GM21360 (cell line): ENCODE measurements around the gene NF1.
"Not testable (repeated sequence)": the region's sequence is repeated elsewhere in the genome, so short reads cannot be mapped to it uniquely, and the experiment has no call there.

Source experiments
- ATAC-seq: cut with Tn5 transposase; IDR thresholded peaks from one replicate; pipeline ENCODE4 v1.9.1; 2021; ENCODE audit warnings: mild to moderate bottlenecking, moderate library complexity; ENCODE audit not compliant: unreplicated experiment

NF1 gene

DNA sequence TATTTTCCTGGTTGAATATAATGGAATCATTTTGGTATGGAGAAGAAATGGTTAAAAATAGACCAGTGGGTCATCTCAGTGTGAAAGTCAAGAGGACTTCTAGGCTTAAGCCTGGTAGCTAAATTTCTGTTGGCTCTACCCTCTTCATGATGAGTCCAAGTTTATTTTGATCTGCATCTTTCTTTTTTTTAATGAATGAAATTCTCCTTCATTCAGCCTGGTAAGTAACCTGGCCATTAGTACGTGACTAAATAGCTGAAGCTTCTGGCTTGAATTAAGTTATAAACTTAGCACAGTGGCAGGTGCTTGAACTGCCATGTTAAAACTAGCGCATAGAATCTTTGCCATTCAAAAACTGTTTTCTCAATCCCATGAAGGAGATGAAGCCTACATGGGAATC lies 28.0 kb downstream of the NF1 start:
- no peak for ATAC-seq

GRCh38 chr17:31126318-31126717 lies 31.5 kb downstream of the NF1 start:
- no peak for ATAC-seq

DNA sequence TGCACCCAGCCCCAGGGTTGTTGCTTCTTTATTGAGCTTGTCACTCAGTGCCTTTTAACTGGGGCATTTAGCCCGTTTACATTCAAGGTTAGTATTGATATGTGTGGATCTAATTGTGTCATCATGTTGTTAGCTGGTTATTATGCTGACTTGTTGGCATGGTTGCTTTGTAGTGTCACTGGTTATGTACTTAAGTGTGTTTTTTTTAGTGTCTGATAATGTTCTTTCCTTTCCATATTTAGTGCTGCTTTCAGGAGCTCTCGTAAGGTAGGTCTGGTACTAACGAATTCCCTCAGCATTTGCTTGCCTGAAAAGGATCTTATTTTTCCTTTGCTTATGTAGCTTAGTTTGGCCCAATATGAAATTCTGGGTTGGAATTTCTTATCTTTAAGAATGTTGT lies 33.5 kb downstream of the NF1 start:
- no peak for ATAC-seq

DNA sequence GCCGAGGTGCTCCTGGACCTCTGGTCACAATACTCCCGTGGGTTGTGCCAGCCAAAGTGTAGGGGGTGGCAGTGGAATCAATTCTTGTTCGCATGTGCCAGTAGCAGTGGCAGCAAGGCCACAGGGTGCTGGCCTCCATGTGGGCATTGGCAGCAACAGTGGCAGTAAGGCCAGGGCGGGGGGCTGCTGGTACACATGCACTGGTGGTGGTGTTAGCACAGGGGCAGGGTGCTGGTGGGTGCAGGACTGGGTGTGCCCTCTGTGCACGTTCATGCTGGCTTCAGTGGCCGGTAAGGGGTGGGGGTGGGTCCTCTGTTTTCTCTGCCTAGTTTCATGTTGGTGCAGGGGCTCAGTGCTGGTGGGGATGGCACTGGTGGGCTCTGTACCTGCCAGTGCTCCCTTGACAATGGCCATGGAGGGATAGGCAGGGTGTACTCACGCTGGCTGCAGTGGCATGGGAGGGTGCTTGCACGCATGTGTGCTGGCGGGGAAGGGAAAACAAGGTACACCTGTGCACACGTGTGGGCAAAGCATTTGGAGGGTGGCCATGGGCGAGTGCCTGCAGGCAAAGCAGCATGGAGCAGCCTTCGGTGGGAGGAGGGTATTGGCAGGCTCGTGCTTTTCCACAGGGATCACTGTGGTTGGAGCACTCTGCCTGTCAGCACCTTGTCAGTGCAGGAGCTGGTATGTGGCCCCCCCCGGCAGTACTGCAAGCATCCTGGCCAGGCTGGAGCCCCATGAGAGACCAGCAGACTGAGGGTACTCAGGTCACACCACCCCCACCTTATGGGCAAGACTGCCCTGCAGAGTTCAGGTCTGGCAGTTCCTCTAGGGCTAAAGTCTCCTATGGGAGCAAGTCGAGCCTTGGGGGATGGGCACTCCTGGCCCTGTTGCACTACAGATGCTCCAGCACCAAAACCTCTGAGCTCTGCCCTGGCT lies 35.8 kb downstream of the NF1 start:
- no peak for ATAC-seq

DNA sequence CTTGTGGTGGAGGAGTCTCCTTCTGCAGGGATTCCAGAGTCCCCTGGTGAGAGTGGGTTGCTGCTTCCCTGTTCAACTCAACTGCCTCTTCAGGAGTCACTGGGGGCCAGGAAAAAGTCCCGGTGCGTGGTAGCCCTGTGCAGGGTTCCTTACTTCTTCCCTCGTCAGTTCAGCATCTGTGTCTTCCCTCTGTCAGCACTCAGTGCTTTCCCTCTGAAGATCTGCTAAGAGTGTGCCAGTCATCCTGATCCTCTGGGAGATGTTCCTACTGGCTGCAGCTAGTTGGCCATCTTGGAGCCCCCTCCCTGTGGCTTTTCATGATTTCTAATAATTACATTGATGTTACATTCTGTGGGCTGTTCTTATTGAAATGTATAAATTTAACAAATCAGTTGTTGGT lies 36.5 kb downstream of the NF1 start:
- ATAC-seq, result no peak

DNA sequence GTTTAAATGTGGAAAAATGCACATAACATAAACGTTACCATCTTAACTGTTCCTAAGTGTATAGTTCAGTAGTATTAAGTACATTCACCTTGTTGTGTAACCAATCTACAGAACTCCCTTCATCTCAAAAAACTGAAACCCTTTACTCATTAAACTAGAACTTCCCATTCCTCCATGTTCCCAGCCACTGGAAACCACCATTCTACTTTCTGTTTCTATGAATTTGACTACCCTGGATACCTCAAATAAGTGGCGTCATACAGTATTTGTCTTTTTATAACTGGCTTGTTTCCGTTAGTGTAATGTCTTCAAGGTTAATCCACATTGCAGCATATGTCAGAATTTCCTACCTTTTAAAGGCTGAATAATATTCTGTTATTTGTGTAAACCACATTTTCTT lies 38.2 kb downstream of the NF1 start:
- ATAC-seq, result no peak

- no peak for ATAC-seq
Measured at GRCh38 chr17:31134576-31134975, 39.8 kb downstream of the NF1 start.

GRCh38 chr17:31136319-31136718 lies 41.5 kb downstream of the NF1 start:
- no peak for ATAC-seq

DNA sequence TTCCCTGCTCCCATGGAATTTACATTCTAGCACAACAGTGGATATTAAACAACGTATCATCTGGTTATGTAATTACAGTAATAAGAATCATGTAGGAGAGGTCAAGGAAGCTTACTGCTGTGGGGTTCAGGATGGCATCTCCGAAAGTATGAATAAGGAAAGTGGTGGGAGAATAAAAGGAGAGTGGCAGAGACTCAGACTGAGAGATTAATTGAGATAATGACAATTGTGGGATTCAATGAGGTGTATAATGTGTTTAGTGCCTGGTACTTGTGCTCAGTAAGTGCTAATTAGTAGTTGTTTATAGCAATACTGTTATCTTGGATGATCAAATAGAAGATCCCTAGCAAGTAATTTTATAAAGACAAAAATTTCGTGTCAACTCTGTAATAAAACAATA lies 45.3 kb downstream of the NF1 start:
- ATAC-seq, result no peak

GRCh38 chr17:31144428-31144827 lies 49.7 kb downstream of the NF1 start:
- ATAC-seq, result no peak

- no peak for ATAC-seq
Measured at GRCh38 chr17:31144836-31145235, 50.1 kb downstream of the NF1 start.

DNA sequence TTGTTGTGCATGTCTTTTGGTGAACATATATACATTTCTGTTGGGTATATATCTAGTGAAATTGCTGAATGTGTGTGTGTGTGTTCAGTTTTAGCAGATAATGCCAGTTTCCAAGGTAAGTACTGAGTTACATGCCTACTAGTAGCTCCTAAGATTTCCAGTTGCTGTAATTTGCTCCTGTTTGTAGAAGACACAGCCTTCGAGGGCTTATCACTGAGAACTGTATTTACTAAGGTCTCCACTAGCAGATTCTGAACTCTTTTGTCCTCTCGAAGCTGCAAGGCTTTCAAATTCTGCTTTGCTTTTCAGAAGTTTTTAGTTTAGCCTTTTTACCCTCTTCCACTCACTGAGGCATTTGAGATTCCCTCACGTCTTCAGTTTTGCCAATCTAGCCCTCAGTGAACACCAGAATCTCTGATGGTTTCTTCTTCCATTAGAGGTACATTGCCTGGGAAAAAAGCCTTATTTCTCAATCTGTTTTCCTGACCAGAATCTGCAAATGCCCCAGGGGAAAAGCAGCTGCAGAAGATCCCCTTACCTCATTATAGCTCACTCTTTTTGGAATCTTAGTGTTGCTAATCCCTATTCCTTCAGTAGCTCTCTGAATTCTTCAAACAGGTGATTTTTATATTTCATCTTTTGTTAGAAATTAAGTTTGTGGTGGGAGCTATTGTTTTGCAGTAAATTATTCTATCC lies 52.9 kb downstream of the NF1 start:
- no peak for ATAC-seq

GRCh38 chr17:31148205-31148604 lies 53.4 kb downstream of the NF1 start:
- ATAC-seq, result no peak

GRCh38 chr17:31152271-31152670 lies 57.5 kb downstream of the NF1 start:
- no peak for ATAC-seq

- ATAC-seq, result no peak
Measured at GRCh38 chr17:31155208-31155810, 60.5 kb downstream of the NF1 start.

GRCh38 chr17:31156326-31156725 lies 61.5 kb downstream of the NF1 start:
- no peak for ATAC-seq

DNA sequence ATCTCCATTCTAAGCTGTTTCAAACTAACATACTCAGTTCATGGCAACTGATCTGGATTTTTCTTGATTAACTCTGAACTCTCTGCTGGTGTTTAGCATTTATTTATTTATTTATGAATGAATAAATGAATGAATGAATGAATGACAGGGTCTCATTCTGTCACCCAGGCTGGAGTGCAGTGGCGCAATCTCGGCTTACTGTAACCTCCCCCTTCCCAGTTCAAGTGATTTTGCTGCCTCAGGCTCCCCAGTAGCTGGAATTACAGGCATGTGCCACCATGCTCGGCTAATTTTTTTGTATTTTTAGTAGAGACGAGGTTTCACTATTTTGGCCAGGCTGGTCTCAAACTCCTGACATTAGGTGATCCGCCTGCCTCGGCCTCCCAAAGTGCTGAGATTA lies 62.1 kb downstream of the NF1 start:
- ATAC-seq, result not testable (repeated sequence)

DNA sequence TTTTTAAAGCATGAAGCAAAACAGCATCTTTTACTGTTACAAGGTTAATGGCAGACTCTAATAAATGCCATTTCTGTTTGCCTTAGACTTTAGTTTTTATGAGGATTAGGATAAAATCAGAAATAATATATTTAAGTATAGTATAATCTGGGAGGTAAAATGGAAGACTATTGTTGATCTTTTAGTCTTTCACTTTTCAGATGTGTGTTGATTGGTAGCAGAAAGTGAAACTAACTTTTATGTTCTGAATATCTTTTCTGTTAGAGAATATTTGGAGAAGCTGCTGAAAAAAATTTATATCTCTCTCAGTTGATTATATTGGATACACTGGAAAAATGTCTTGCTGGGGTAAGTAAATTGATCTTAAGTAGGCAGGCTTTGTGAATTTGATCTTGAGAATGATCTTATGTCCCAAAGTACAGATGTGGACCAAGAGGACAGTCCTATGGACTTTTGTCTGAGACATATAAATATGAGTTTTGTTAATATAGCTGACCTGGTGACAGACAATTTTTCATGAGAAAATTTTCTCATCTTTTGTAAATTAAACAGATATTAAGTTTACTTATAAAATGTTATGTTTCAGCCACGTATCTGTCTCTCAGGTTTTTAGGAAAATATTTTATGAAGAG lies 64.1 kb downstream of the NF1 start:
- no peak for ATAC-seq

GRCh38 chr17:31163091-31163781 lies 68.5 kb downstream of the NF1 start:
- no peak for ATAC-seq

- ATAC-seq, result no peak
Measured at GRCh38 chr17:31167111-31167510, 72.3 kb downstream of the NF1 start.

DNA sequence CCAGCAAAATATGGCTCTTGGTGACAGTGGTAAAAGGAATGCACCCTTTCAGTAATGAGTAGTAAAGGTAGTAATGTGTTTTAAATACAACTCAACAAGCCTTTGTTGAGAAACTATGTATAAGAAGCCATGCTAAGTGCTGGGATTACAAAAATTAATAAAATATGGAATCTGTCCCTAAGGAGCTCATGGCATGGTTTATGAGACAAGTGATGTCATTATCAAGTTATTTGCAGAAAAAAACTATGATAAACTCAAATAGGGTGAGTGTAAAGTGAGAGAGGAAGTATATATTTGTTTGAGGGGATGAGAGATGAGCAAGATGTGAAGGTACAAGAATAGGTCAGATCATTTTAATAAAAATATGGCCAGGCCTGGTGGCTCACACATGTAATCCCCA lies 76.9 kb downstream of the NF1 start:
- ATAC-seq, result no peak
